Uterus (tissue), 2 donors: ENCODE data around the gene ARHGAP18.

Experiments
- POLR2A ChIP-seq, 2 donors: fragments of 450-650 bp; IDR thresholded peaks; one replicate each; pipeline ENCODE4 v1.6.1; 2016; ENCODE audit warnings: antibody characterized with exemption in 2 of 2, mild to moderate bottlenecking in 1 of 2, moderate library complexity in 1 of 2
- TF ChIP-seq, protein P1 (sequence below), 4 experiments: fragments of 200-600 bp in 2 of 4; fragments of 450-650 bp in 2 of 4; sonication (generic) in 2 of 4; IDR thresholded peaks; one replicate each; pipeline ENCODE4 v1.5.1; 2016 to 2019; ENCODE audit warnings: antibody characterized with exemption in 4 of 4, mild to moderate bottlenecking in 2 of 4, moderate library complexity in 1 of 4

GRCh38 chr6:129700666-129701065, 9.3 kb downstream of the ARHGAP18 start:
- TF ChIP-seq, protein P1, sequence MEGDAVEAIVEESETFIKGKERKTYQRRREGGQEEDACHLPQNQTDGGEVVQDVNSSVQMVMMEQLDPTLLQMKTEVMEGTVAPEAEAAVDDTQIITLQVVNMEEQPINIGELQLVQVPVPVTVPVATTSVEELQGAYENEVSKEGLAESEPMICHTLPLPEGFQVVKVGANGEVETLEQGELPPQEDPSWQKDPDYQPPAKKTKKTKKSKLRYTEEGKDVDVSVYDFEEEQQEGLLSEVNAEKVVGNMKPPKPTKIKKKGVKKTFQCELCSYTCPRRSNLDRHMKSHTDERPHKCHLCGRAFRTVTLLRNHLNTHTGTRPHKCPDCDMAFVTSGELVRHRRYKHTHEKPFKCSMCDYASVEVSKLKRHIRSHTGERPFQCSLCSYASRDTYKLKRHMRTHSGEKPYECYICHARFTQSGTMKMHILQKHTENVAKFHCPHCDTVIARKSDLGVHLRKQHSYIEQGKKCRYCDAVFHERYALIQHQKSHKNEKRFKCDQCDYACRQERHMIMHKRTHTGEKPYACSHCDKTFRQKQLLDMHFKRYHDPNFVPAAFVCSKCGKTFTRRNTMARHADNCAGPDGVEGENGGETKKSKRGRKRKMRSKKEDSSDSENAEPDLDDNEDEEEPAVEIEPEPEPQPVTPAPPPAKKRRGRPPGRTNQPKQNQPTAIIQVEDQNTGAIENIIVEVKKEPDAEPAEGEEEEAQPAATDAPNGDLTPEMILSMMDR (IDR thresholded peaks at IDR 0.05), result no peak
- no peak for TF ChIP-seq POLR2A (IDR thresholded peaks at IDR 0.05)
